Fibroblast of pulmonary artery (primary cell): ENCODE data around the gene TAF11L13.

Source experiments
- DNase-seq: peaks from one replicate; pipeline ENCODE4 v3.0.0-alpha.2; 2010; ENCODE audit warnings: low read depth
- H3K4me3 ChIP-seq: replicated peaks from 2 replicates; pipeline ENCODE4 v1.5.1; 2011; ENCODE audit warnings: low read depth, mild to moderate bottlenecking, control low read depth, low read length, moderate library complexity
- TF ChIP-seq, protein P1 (sequence below): IDR thresholded peaks from 2 replicates; pipeline ENCODE4 v1.5.1; 2011; ENCODE audit warnings: mild to moderate bottlenecking, control low read depth, low read length, inconsistent platforms; ENCODE audit errors: missing control alignments

The TAF11L13 gene

DNA sequence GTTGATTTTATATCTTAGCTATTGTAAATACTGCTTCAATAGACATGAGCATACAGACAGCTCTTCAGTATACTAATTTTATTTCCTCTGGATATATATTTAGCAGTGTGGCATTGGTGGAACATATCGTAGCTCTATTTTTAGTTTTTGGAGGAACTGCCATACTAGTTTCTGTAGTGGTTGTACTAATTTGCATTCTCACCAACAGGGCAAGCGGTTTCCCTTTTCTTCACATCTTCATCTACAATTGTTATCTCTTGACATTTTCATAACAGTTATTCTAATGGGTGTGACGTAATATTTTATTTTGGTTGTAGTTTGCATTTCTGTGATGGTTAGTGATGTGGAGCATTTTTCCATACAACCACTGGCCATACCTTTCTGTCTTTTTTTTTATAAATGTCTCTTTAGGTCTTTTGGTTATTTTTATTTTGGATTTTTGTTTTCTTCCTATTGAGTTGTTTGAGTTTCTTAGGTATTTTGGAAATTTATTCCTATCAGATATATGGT is 34.9 kb downstream of the TAF11L13 start:
- TF ChIP-seq, protein P1, sequence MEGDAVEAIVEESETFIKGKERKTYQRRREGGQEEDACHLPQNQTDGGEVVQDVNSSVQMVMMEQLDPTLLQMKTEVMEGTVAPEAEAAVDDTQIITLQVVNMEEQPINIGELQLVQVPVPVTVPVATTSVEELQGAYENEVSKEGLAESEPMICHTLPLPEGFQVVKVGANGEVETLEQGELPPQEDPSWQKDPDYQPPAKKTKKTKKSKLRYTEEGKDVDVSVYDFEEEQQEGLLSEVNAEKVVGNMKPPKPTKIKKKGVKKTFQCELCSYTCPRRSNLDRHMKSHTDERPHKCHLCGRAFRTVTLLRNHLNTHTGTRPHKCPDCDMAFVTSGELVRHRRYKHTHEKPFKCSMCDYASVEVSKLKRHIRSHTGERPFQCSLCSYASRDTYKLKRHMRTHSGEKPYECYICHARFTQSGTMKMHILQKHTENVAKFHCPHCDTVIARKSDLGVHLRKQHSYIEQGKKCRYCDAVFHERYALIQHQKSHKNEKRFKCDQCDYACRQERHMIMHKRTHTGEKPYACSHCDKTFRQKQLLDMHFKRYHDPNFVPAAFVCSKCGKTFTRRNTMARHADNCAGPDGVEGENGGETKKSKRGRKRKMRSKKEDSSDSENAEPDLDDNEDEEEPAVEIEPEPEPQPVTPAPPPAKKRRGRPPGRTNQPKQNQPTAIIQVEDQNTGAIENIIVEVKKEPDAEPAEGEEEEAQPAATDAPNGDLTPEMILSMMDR: no peak
- no peak overlapping the region for H3K4me3 ChIP-seq
- no peak for DNase-seq

DNA sequence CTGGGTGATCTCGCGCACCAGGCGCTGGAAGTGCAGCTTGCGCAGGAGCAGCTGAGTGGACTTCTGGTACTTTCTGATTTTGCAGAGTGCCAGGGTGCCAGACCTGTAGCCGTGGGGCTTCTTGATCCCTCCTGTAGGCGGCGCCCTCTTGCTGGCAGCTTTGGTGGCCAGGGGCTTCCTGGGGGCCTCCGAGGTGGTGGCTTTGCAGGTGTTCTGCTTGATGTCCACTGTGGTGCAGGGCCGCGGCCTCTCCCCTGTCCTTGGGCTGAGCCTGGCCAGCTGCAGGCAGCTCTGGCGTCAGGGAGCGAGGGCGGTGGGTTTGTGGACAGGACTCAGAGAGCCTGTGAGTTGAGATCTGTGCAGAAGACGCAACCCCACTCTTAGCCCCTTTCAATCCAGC is 38.5 kb downstream of the TAF11L13 start:
- TF ChIP-seq, protein P1: no peak
- H3K4me3 ChIP-seq: no peak overlapping the region
- DNase-seq: no peak

DNA sequence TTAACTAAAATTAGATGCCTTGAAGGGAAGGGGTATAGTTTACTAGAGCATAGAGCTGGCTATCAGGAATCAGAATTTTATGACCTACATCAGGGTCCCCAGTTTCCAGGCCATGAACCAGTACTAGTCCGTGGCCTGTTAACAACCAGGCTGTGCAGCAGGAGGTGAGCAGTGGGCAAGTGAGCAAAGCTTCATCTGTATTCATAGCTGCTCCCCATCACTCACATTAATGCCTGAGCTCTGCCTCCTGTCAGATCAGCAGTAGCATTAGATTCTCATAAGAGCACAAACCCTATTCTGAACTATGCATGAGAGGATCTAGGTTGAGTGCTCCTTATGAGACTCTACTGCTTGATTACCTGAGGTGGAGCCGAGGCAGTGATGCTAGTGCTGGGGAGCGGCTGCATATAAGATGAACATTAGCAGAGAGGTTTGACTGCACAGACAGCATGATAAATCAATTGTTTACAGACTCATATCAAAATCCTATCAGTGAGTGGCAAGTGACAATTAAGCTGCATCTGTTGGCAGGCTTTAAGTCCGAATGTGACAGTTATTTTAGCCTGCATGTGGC is 47.0 kb downstream of the TAF11L13 start:
- TF ChIP-seq, protein P1: no peak
- DNase-seq: no peak
- H3K4me3 ChIP-seq: no peak overlapping the region

DNA sequence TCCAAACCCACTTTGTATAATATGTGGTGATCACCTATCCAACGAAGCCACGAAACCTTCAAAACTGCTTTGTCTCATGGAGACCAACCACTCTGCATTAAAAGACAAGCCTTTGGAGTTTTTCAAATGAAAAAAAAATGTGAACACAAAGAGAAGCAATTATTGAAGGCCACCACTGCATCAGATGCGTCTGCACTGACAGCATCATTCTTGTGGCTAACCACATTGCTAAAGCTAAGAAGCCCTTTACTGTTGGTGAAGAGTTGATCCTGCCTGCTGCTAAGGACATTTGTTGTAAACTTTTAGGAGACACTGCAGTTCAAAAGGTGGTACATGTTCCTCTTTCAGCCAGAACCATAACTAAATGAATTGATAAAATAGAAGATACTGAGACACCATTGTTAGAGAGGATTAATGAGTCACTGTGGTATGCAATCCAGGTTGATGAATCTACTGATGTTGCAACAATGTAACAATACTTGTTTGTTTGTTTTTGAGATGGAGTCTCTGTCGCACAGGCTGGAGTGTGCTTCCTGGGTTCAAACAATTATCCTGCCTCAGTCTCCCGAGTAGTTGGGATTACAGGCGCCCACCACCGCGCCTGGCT is 47.8 kb downstream of the TAF11L13 start:
- H3K4me3 ChIP-seq: no peak overlapping the region
- TF ChIP-seq, protein P1: no peak
- no peak for DNase-seq

DNA sequence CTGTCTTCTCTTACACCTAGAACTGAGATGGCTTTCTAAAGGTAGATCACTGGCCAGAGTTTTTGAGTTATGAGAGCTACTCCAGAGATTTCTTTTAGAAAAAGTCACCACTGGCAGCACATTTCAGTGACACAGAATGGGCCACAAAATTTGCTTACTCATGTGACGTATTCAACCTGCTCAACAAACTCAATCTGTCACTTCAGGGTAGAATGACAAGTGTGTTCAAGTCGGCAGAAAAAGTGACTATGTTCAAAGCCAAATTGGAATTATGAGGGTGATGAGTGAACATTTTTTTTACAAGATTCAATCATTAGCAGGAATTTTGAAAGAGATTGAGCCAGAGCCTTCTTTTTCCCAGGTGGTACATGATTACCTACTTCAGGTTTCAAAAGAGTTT is 48.8 kb downstream of the TAF11L13 start:
- no peak overlapping the region for H3K4me3 ChIP-seq
- TF ChIP-seq, protein P1: no peak
- no peak for DNase-seq
